ENCODE measurements around the gene TRAPPC2B. TPM values are rescaled to one million over a fixed set of nuclear protein-coding genes. Genes with fewer than 3 reads are reported as not detected.

Gene TRAPPC2B
- total RNA-seq = 1 to 10 TPM; 6.3 to 8.2 TPM

- Mint-ChIP-seq H3K9me3 (peaks cover 23% of the 10 kb centered on the region), H3K4me3 (peak within 1 kb of the TSS; percentile 91), H3K36me3 (peaks cover 55% of the 10 kb centered on the region), H3K27ac (peak within 1 kb of the TSS; percentile 97), H3K27me3 (no peaks in the 10 kb centered on the region), H3K4me1 (peaks cover 10% of the 10 kb centered on the region)
- peak; percentile 97 for DNase-seq
Observed at GRCh38 chr19:57362997-57363687, at the start of gene TRAPPC2B, which contains the start of gene ZNF547. Gene TRAPPC2B (plus strand): TSS chr19:57363551. CDS start chr19:57364834, 1,283 bp downstream. Gene ZNF547 (plus strand): TSS chr19:57363551. CDS start chr19:57368556, 5,005 bp downstream.

- H3K4me3 Mint-ChIP-seq = no peak overlapping the region
- H3K27ac Mint-ChIP-seq = no peak overlapping the region
- peaks cover 11% of the 10 kb centered on the region for H3K36me3 Mint-ChIP-seq
- DNase-seq = no peak
- peaks cover 31% of the 10 kb centered on the region for H3K9me3 Mint-ChIP-seq
- H3K27me3 Mint-ChIP-seq = peaks cover 22% of the 10 kb centered on the region
- H3K4me1 Mint-ChIP-seq = peaks cover 2% of the 10 kb centered on the region
Observed at GRCh38 chr19:57314146-57314545, 49.2 kb upstream of the TRAPPC2B start.

GRCh38 chr19:57317503-57317902 lies 45.8 kb upstream of the TRAPPC2B start:
- Mint-ChIP-seq H3K27ac (no peak overlapping the region), H3K27me3 (peaks cover 22% of the 10 kb centered on the region), H3K4me1 (peaks cover 19% of the 10 kb centered on the region), H3K36me3 (peaks cover 22% of the 10 kb centered on the region), H3K9me3 (peaks cover 26% of the 10 kb centered on the region), H3K4me3 (no peak overlapping the region)
- DNase-seq = no peak

GRCh38 chr19:57319869-57320179 lies 43.5 kb upstream of the TRAPPC2B start:
- H3K36me3 Mint-ChIP-seq = peaks cover 46% of the 10 kb centered on the region
- H3K9me3 Mint-ChIP-seq = peaks cover 28% of the 10 kb centered on the region

GRCh38 chr19:57320180-57321084 lies 42.9 kb upstream of the TRAPPC2B start, which contains the start of gene ZNF543:
Gene ZNF543 (plus strand): TSS chr19:57320472. CDS start chr19:57320854, 382 bp downstream.
- peak within 1 kb of the TSS; percentile 86 for H3K4me3 Mint-ChIP-seq
- peaks cover 23% of the 10 kb centered on the region for H3K4me1 Mint-ChIP-seq
- H3K36me3 Mint-ChIP-seq = peaks cover 52% of the 10 kb centered on the region
- H3K9me3 Mint-ChIP-seq = peaks cover 24% of the 10 kb centered on the region
- DNase-seq = peak; percentile 94
- peak within 1 kb of the TSS; percentile 95 for H3K27ac Mint-ChIP-seq
- H3K27me3 Mint-ChIP-seq = peaks cover 19% of the 10 kb centered on the region

More at GRCh38 chr19:57319869-57320179, 43.5 kb upstream of the TRAPPC2B start:
- peak overlapping the region; percentile 86 for H3K4me3 Mint-ChIP-seq
- no peak for DNase-seq
- H3K27ac Mint-ChIP-seq = peak overlapping the region; percentile 95
- H3K27me3 Mint-ChIP-seq = peaks cover 22% of the 10 kb centered on the region
- peaks cover 23% of the 10 kb centered on the region for H3K4me1 Mint-ChIP-seq

GRCh38 chr19:57321116-57321515 lies 42.2 kb upstream of the TRAPPC2B start:
- no peak for DNase-seq
- Mint-ChIP-seq H3K27ac (peak overlapping the region; percentile 95), H3K4me3 (peak overlapping the region; percentile 86), H3K36me3 (peaks cover 57% of the 10 kb centered on the region), H3K27me3 (peaks cover 14% of the 10 kb centered on the region), H3K9me3 (peaks cover 22% of the 10 kb centered on the region), H3K4me1 (peaks cover 23% of the 10 kb centered on the region)

- H3K36me3 Mint-ChIP-seq = peaks cover 61% of the 10 kb centered on the region
- H3K27me3 Mint-ChIP-seq = peaks cover 11% of the 10 kb centered on the region
- peaks cover 23% of the 10 kb centered on the region for H3K9me3 Mint-ChIP-seq
- H3K4me3 Mint-ChIP-seq = peak overlapping the region; percentile 86
- no peak for DNase-seq
- peaks cover 23% of the 10 kb centered on the region for H3K4me1 Mint-ChIP-seq
- H3K27ac Mint-ChIP-seq = peak overlapping the region; percentile 63
Observed at GRCh38 chr19:57321751-57322150, 41.6 kb upstream of the TRAPPC2B start.

GRCh38 chr19:57324992-57325391 lies 38.4 kb upstream of the TRAPPC2B start:
- Mint-ChIP-seq H3K9me3 (peaks cover 48% of the 10 kb centered on the region), H3K27ac (no peak overlapping the region), H3K36me3 (peaks cover 91% of the 10 kb centered on the region), H3K27me3 (no peaks in the 10 kb centered on the region), H3K4me3 (no peak overlapping the region), H3K4me1 (peaks cover 17% of the 10 kb centered on the region)
- DNase-seq = no peak

- Mint-ChIP-seq H3K4me3 (no peak overlapping the region), H3K27me3 (no peaks in the 10 kb centered on the region), H3K4me1 (no peaks in the 10 kb centered on the region), H3K27ac (no peak overlapping the region), H3K9me3 (peaks cover 49% of the 10 kb centered on the region), H3K36me3 (peaks cover 94% of the 10 kb centered on the region)
- no peak for DNase-seq
Observed at GRCh38 chr19:57327993-57328392, 35.4 kb upstream of the TRAPPC2B start.

GRCh38 chr19:57334191-57334590 lies 29.2 kb upstream of the TRAPPC2B start:
- H3K4me1 Mint-ChIP-seq = no peaks in the 10 kb centered on the region
- no peak overlapping the region for H3K27ac Mint-ChIP-seq
- peaks cover 62% of the 10 kb centered on the region for H3K36me3 Mint-ChIP-seq
- no peaks in the 10 kb centered on the region for H3K27me3 Mint-ChIP-seq
- no peak for DNase-seq
- H3K4me3 Mint-ChIP-seq = no peak overlapping the region
- peaks cover 39% of the 10 kb centered on the region for H3K9me3 Mint-ChIP-seq

GRCh38 chr19:57338877-57339276 lies 24.5 kb upstream of the TRAPPC2B start:
- no peak for DNase-seq
- Mint-ChIP-seq H3K27ac (no peak overlapping the region), H3K9me3 (peaks cover 33% of the 10 kb centered on the region), H3K27me3 (no peaks in the 10 kb centered on the region), H3K36me3 (peaks cover 23% of the 10 kb centered on the region), H3K4me3 (no peak overlapping the region), H3K4me1 (no peaks in the 10 kb centered on the region)

- peaks cover 6% of the 10 kb centered on the region for H3K36me3 Mint-ChIP-seq
- peaks cover 16% of the 10 kb centered on the region for H3K9me3 Mint-ChIP-seq
Observed at GRCh38 chr19:57342582-57342981, 20.8 kb upstream of the TRAPPC2B start.

GRCh38 chr19:57348136-57348535 lies 15.2 kb upstream of the TRAPPC2B start:
- DNase-seq = no peak
- Mint-ChIP-seq H3K27me3 (no peaks in the 10 kb centered on the region), H3K9me3 (peaks cover 14% of the 10 kb centered on the region), H3K36me3 (peaks cover 26% of the 10 kb centered on the region), H3K4me3 (no peak overlapping the region), H3K27ac (no peak overlapping the region), H3K4me1 (peaks cover 18% of the 10 kb centered on the region)

More at GRCh38 chr19:57342582-57342981, 20.8 kb upstream of the TRAPPC2B start:
- Mint-ChIP-seq H3K27ac (no peak overlapping the region), H3K4me1 (no peaks in the 10 kb centered on the region), H3K27me3 (no peaks in the 10 kb centered on the region), H3K4me3 (no peak overlapping the region)
- DNase-seq = no peak

GRCh38 chr19:57350877-57351805 lies 12.2 kb upstream of the TRAPPC2B start, which contains the start of gene ZNF304:
Gene ZNF304 (plus strand): TSS chr19:57351271. CDS start chr19:57351665, 394 bp downstream.
- peaks cover 56% of the 10 kb centered on the region for H3K36me3 Mint-ChIP-seq
- peak; percentile 86 for DNase-seq
- H3K27me3 Mint-ChIP-seq = no peaks in the 10 kb centered on the region

More at GRCh38 chr19:57350877-57351805, 12.2 kb upstream of the TRAPPC2B start, which contains the start of gene ZNF304:
- peak within 1 kb of the TSS; percentile 92 for H3K27ac Mint-ChIP-seq
- peak within 1 kb of the TSS; percentile 87 for H3K4me3 Mint-ChIP-seq
- H3K4me1 Mint-ChIP-seq = peaks cover 23% of the 10 kb centered on the region
- peaks cover 36% of the 10 kb centered on the region for H3K9me3 Mint-ChIP-seq
